HAP-1 (cell line): ENCODE results near the gene CCNQ.

Experiments used
- DNase-seq, 2 experiments: peaks; one replicate each; pipeline ENCODE4 v3.0.0-alpha.2; 2016 to 2020; ENCODE audit warnings: low spot score in 2 of 2
- H3K27me3 ChIP-seq: fragments of 250-450 bp; sonication (Bioruptor Pico); 2 replicates; pipeline ENCODE4 v1.5.1; 2020; ENCODE audit warnings: low read depth, mild to moderate bottlenecking, moderate library complexity
- H3K36me3 ChIP-seq: fragments of 250-450 bp; sonication (Bioruptor Pico); replicated peaks from 2 replicates; pipeline ENCODE4 v1.5.1; 2020; ENCODE audit warnings: mild to moderate bottlenecking
- H3K4me1 ChIP-seq: fragments of 250-450 bp; sonication (Bioruptor Pico); 2 replicates; pipeline ENCODE4 v1.5.1; 2020; ENCODE audit warnings: mild to moderate bottlenecking
- H3K4me3 ChIP-seq: fragments of 250-450 bp; sonication (Bioruptor Pico); 2 replicates; pipeline ENCODE4 v1.5.1; 2020; ENCODE audit warnings: mild to moderate bottlenecking, moderate library complexity
- H3K9me3 ChIP-seq: fragments of 250-450 bp; sonication (Bioruptor Pico); 2 replicates; pipeline ENCODE4 v1.5.1; 2020; ENCODE audit warnings: mild to moderate bottlenecking, moderate library complexity
- in situ Hi-C: fragments of 300-500 bp; cut with MboI; formaldehyde crosslinking; loops from 3 replicates; pipeline ENCODE4 v1.14.3; 2020; ENCODE audit warnings: low sequenced_read_pairs, inconsistent platforms, mixed read lengths

CCNQ gene

GRCh38 chrX:153603131-153603656 is 4.3 kb upstream of the CCNQ start:
- no peaks in the 10 kb centered on the region for H3K9me3 ChIP-seq
- H3K4me1 ChIP-seq: peaks cover 11% of the 10 kb centered on the region; the same call in 1 of the 2 replicates
- no peaks in the 10 kb centered on the region for H3K27me3 ChIP-seq
- DNase-seq: no peak
- in situ Hi-C loops: no loop called here
- H3K36me3 ChIP-seq: no peaks in the 10 kb centered on the region
- no peak overlapping the region for H3K4me3 ChIP-seq

GRCh38 chrX:153602601-153603000 is 3.7 kb upstream of the CCNQ start:
- DNase-seq: no peak
- H3K4me3 ChIP-seq: no peak overlapping the region
- H3K36me3 ChIP-seq: peaks cover under 1% of the 10 kb centered on the region; the same call in 1 of the 2 replicates
- H3K9me3 ChIP-seq: peaks cover under 1% of the 10 kb centered on the region; the same call in 1 of the 2 replicates
- peaks cover 12% of the 10 kb centered on the region for H3K4me1 ChIP-seq
- no peaks in the 10 kb centered on the region for H3K27me3 ChIP-seq
- in situ Hi-C loops: no loop called here

- in situ Hi-C loops: no loop called here
- H3K27me3 ChIP-seq: no peaks in the 10 kb centered on the region
- no peak overlapping the region for H3K4me3 ChIP-seq
- H3K36me3 ChIP-seq: peaks cover 11% of the 10 kb centered on the region
- no peak for DNase-seq
- peaks cover 15% of the 10 kb centered on the region for H3K4me1 ChIP-seq
- peaks cover 6% of the 10 kb centered on the region; the same call in 1 of the 2 replicates for H3K9me3 ChIP-seq
Measured at GRCh38 chrX:153601511-153602110, 2.7 kb upstream of the CCNQ start.

GRCh38 chrX:153600921-153601320 is 2.0 kb upstream of the CCNQ start:
- H3K36me3 ChIP-seq: peaks cover 16% of the 10 kb centered on the region
- no peak overlapping the region for H3K4me3 ChIP-seq
- no peaks in the 10 kb centered on the region for H3K27me3 ChIP-seq
- in situ Hi-C loops: no loop called here
- H3K9me3 ChIP-seq: peaks cover 6% of the 10 kb centered on the region; the same call in 1 of the 2 replicates
- peaks cover 15% of the 10 kb centered on the region for H3K4me1 ChIP-seq
- no peak for DNase-seq

GRCh38 chrX:153600032-153600373 is 1.1 kb upstream of the CCNQ start:
- peaks cover 6% of the 10 kb centered on the region; the same call in 1 of the 2 replicates for H3K9me3 ChIP-seq
- in situ Hi-C loops: no loop called here
- no peaks in the 10 kb centered on the region for H3K27me3 ChIP-seq
- peak overlapping the region; percentile 78 for H3K4me3 ChIP-seq
- peaks cover 25% of the 10 kb centered on the region for H3K36me3 ChIP-seq
- peaks cover 15% of the 10 kb centered on the region for H3K4me1 ChIP-seq
- peak in 1 of 2 experiments; percentile 37 for DNase-seq

- in situ Hi-C loops: no loop called here
- peaks cover 31% of the 10 kb centered on the region for H3K36me3 ChIP-seq
- DNase-seq: peak; percentile 90 to 97
- H3K4me3 ChIP-seq: peak overlapping the region; percentile 78
- H3K9me3 ChIP-seq: peaks cover 6% of the 10 kb centered on the region; the same call in 1 of the 2 replicates
- H3K4me1 ChIP-seq: peaks cover 15% of the 10 kb centered on the region
- no peaks in the 10 kb centered on the region for H3K27me3 ChIP-seq
Measured at GRCh38 chrX:153599192-153600031, 473 bp upstream of the CCNQ start.

GRCh38 chrX:153596981-153597750 is 1.8 kb downstream of the CCNQ start:
- H3K27me3 ChIP-seq: no peaks in the 10 kb centered on the region
- H3K36me3 ChIP-seq: peaks cover 53% of the 10 kb centered on the region
- peaks cover 6% of the 10 kb centered on the region; the same call in 1 of the 2 replicates for H3K9me3 ChIP-seq
- in situ Hi-C loops: no loop called here
- H3K4me1 ChIP-seq: peaks cover 15% of the 10 kb centered on the region
- H3K4me3 ChIP-seq: peak overlapping the region; percentile 71
- DNase-seq: no peak

- Histone ChIP-seq H3K4me1 (peaks cover 15% of the 10 kb centered on the region), H3K9me3 (peaks cover 6% of the 10 kb centered on the region; the same call in 1 of the 2 replicates), H3K27me3 (no peaks in the 10 kb centered on the region), H3K4me3 (no peak overlapping the region), H3K36me3 (peaks cover 60% of the 10 kb centered on the region)
- no peak for DNase-seq
- in situ Hi-C loops: no loop called here
Measured at GRCh38 chrX:153595859-153596857, 2.8 kb downstream of the CCNQ start.

- Histone ChIP-seq H3K36me3 (peaks cover 65% of the 10 kb centered on the region), H3K9me3 (peaks cover 6% of the 10 kb centered on the region; the same call in 1 of the 2 replicates), H3K27me3 (no peaks in the 10 kb centered on the region), H3K4me1 (peaks cover 12% of the 10 kb centered on the region), H3K4me3 (no peak overlapping the region)
- DNase-seq: no peak
- in situ Hi-C loops: no loop called here
Measured at GRCh38 chrX:153595387-153595786, 3.6 kb downstream of the CCNQ start.

- in situ Hi-C loops: no loop called here
- H3K27me3 ChIP-seq: no peaks in the 10 kb centered on the region
- no peak overlapping the region for H3K4me3 ChIP-seq
- DNase-seq: no peak
- H3K36me3 ChIP-seq: peaks cover 69% of the 10 kb centered on the region
- peaks cover 6% of the 10 kb centered on the region; the same call in 1 of the 2 replicates for H3K9me3 ChIP-seq
- peaks cover 5% of the 10 kb centered on the region for H3K4me1 ChIP-seq
Measured at GRCh38 chrX:153593811-153594500, 5.0 kb downstream of the CCNQ start.

- no peak for DNase-seq
- peaks cover 6% of the 10 kb centered on the region; the same call in 1 of the 2 replicates for H3K9me3 ChIP-seq
- in situ Hi-C loops: no loop called here
Measured at GRCh38 chrX:153592966-153593688, 5.8 kb downstream of the CCNQ start.

More at GRCh38 chrX:153592966-153593688, 5.8 kb downstream of the CCNQ start:
- no peaks in the 10 kb centered on the region for H3K27me3 ChIP-seq
- peaks cover 5% of the 10 kb centered on the region for H3K4me1 ChIP-seq
- no peak overlapping the region for H3K4me3 ChIP-seq
- peaks cover 72% of the 10 kb centered on the region for H3K36me3 ChIP-seq
